GM18511 (cell line): ENCODE results near the gene SAG.
"Not testable (repeated sequence)": the region's sequence is repeated elsewhere in the genome, so short reads cannot be mapped to it uniquely, and the experiment has no call there.

Experiments used
- ATAC-seq: cut with Tn5 transposase; IDR thresholded peaks from one replicate; pipeline ENCODE4 v1.9.1; 2021; ENCODE audit warnings: mild to moderate bottlenecking, moderate library complexity; ENCODE audit not compliant: unreplicated experiment

SAG gene

GRCh38 chr2:233374776-233375175 lies 67.2 kb downstream of the SAG start:
- not testable (repeated sequence) for ATAC-seq

- no peak for ATAC-seq
Observed at GRCh38 chr2:233375490-233376314, 68.1 kb downstream of the SAG start.

- no peak for ATAC-seq
Observed at GRCh38 chr2:233379034-233379433, 71.4 kb downstream of the SAG start.

DNA sequence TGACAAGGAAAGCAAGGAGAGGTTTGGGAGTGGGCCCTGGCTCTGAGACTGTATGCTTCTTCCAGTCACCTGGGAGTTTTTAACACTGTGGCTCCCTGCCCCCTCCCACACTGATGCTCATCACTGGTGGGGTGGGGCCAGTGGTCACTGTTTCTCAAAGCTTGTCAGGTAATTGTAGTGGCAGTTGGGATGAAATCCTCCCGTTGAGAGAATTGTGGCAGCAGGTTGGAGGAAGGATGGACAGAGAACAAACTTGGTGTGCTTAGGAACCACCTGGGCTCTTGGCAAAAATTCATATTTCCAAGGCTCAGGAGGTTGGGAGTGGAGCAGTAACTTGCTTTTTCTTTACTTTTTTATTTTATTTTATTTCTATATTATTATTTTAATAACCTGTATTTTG lies 71.8 kb downstream of the SAG start:
- no peak for ATAC-seq

DNA sequence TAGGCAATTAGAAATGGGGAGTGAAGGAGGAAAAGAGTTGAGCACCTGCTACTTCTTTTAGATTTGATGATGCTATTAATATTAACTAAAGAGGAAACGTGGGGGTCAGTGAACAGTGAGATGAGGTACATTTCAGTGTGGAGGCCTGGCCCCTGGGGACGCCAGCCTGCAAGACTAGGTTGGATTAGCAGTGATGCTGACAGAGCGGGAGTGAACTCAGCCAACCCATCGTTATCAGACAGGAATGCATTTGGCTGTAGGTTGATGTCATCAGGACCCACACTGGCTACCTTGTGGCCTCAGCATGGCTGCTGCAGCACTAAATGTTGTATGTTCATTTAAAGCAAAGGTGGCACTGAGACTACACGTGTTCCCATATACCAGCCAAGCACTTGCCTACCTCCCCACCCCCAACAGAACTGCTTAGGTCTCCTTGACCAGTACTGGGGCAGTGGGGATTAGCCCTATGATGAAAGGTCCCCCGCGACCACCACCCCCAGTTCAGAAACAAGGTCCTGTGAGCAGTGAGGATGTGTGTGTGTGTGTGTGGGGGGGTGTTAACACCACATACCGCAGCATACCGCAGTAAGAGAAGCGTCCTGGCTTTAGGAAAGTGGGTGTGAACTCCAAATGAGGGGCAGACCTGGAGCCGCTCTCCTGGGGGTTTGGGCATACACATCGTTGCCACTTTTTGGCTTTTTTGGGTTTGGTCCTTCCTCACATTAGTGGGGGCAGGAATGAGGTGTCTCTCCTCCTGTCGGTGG lies 72.7 kb downstream of the SAG start:
- peak; percentile 67 for ATAC-seq

DNA sequence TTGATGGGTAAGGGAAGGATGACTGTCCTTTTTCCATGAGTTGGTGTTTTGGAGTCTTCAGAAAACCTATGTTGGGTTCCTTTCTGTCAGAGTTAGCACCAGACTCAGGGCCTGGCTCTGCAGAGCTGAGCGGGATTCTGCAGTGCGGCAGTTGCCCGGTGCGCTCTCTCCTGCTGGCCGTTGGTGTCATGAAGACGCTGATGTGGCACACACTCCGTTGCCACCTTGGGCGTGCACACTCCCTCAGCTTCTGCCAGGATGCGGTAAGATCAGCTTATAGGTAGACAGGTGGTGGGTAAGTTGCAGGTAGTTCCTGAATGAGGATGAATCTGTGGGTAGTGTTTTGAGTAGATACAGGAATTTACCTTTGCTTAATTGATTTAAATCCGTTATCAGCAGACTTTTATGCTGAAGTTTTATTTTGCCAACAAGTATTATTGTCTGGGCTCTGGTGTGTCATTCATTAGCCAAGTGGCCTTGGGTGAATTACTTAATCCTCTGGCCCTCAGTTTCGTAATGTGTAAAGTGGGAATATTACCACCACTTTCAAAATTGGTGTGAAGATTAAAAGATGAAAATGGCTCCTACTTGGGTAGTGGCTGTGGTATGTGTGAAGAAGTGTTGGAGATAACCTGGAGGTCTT lies 73.5 kb downstream of the SAG start:
- ATAC-seq: no peak

DNA sequence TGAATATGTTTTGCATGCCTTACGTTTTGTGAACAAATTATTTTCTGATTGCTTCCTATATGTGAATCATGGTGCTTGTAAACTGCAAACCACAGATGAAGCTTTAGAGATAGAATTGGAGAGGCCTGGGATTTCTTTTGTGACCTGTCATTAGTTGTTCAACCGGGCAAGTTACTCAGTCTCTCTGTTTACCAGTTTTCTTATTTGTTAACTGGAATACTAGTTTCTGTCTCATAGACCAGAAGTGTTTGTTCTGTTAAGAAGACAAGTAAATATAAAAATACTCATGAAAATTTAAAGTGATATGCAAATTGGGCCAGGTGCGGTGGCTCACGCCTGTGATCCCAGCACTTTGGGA lies 74.0 kb downstream of the SAG start:
- ATAC-seq: no peak

DNA sequence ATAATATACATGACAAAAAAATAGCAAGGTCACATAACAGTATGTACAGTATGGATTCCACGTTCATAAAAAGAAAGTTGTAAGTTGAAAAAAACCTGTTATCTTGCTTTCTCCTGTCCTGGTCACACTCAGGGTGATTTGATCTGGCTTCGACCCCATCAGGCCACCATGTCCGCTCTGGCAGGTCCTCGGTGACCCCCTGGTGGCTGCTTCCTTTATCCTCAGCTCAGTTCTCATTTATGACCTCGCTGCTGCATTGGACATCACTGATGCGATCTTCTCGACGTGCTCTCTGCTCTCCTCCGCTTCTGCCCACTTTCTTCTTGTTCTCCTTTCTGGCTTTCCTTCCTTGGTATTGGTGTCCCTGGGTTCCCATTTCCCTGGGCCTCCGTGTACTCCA lies 76.4 kb downstream of the SAG start:
- ATAC-seq: no peak

GRCh38 chr2:233384811-233385488 lies 77.3 kb downstream of the SAG start:
- peak; percentile 15 for ATAC-seq

- peak; percentile 80 for ATAC-seq
Observed at GRCh38 chr2:233385489-233386044, 78.0 kb downstream of the SAG start.

DNA sequence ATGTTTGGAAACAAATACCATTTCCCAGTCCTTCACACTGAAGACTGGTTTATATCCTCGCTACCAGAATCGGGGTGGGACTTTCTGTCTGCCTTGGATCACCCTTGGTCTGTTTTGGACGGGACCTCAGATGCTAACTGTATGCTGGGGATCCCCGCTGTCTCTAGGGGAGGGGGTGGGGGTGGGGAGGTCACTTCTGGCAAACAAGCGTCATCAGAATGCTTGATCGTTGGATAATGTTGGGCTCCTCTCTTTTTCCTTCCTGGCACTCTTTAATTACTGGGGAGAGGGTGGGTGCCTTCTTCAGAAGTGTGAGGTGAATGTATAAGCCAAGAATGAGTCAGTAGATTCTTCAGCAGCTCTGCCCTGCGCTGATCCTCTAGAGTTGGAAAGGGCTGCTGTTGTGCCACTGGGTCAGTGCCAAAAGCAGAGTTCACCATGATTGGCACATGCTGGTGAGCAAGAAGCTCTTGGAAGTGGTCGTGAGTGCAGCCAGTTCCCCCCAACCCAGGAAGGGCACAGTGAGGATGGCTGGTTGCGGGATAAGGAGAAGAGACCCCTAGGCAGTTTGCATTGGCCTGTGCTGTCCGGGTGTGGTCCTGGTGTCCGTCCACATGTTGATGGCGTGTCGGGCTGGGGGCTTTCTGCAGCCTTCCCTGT lies 78.9 kb downstream of the SAG start:
- no peak for ATAC-seq

GRCh38 chr2:233387225-233387624 lies 79.6 kb downstream of the SAG start:
- ATAC-seq: no peak

GRCh38 chr2:233387667-233388528 lies 80.3 kb downstream of the SAG start:
- no peak for ATAC-seq

- ATAC-seq: no peak
Observed at GRCh38 chr2:233389601-233390125, 82.0 kb downstream of the SAG start.

GRCh38 chr2:233395687-233396086 lies 88.1 kb downstream of the SAG start:
- no peak for ATAC-seq
